Measurements from ENCODE around the gene FRMD4B. TPM values are rescaled to one million over a fixed set of nuclear protein-coding genes. Genes with fewer than 3 reads are reported as not detected.
A peak's percentile ranks its signal among the peaks of the same experiment; 100 is the strongest.

FRMD4B gene
- total and polyA plus RNA-seq, 2 donors (not counting 1 experiment from before 2014, with no cell fraction given) = 0.86 to 1.2 TPM

GRCh38 chr3:69241769-69242168, 144.1 kb downstream of the FRMD4B start:
- H2AFZ ChIP-seq (ENCODE audit: low read length) = no peak overlapping the region
- TF ChIP-seq CTCF (conservative IDR thresholded peaks at IDR 0.05 in 1 of 2, IDR thresholded peaks at IDR 0.05 in 1 of 2; ENCODE audit: low read depth in 1 of 2, low read length in 2 of 2) (no peak), EZH2 (IDR thresholded peaks at IDR 0.05; ENCODE audit: low read length, missing control alignments) (no peak)
- DNase-seq (ENCODE audit: low read depth in 2 of 2) = no peak
- no peak overlapping the region for H3K27ac ChIP-seq (ENCODE audit: insufficient read depth, low read length)
- H3K36me3 ChIP-seq (ENCODE audit: control insufficient read depth, insufficient read depth, low read length) = no peaks in the 10 kb centered on the region
- no peaks in the 10 kb centered on the region for H3K9me3 ChIP-seq (ENCODE audit: control insufficient read depth, insufficient read depth, low read depth, low read length)
- no peaks in the 10 kb centered on the region for H3K79me2 ChIP-seq (ENCODE audit: control insufficient read depth, insufficient read depth, low read length)
- H3K27me3 ChIP-seq (ENCODE audit: control insufficient read depth, insufficient read depth, low read length) = peaks cover 6% of the 10 kb centered on the region
- no peak overlapping the region for H3K9ac ChIP-seq (ENCODE audit: insufficient read depth, low read length)
- H4K20me1 ChIP-seq (ENCODE audit: control insufficient read depth, extremely low read depth, insufficient read depth, low read length) = no peaks in the 10 kb centered on the region
- no peak overlapping the region for H3K4me2 ChIP-seq (ENCODE audit: extremely low read depth, insufficient read depth, low read length)
- H3K4me1 ChIP-seq (ENCODE audit: control insufficient read depth, extremely low read depth, insufficient read depth, low read length) = peaks cover 2% of the 10 kb centered on the region
- no peak overlapping the region for H3K4me3 ChIP-seq (replicated peaks in 1 of 4; ENCODE audit: control extremely low read depth in 1 of 4, insufficient read depth in 1 of 4, low read depth in 3 of 4, low read length in 4 of 4)

GRCh38 chr3:69240651-69241568, 145.0 kb downstream of the FRMD4B start:
- H3K79me2 ChIP-seq (ENCODE audit: control insufficient read depth, insufficient read depth, low read length) = no peaks in the 10 kb centered on the region
- no peaks in the 10 kb centered on the region for H3K9me3 ChIP-seq (ENCODE audit: control insufficient read depth, insufficient read depth, low read depth, low read length)
- H3K9ac ChIP-seq (ENCODE audit: insufficient read depth, low read length) = no peak overlapping the region
- no peak overlapping the region for H3K27ac ChIP-seq (ENCODE audit: insufficient read depth, low read length)
- no peak overlapping the region for H3K4me2 ChIP-seq (ENCODE audit: extremely low read depth, insufficient read depth, low read length)
- peaks cover 2% of the 10 kb centered on the region for H3K4me1 ChIP-seq (ENCODE audit: control insufficient read depth, extremely low read depth, insufficient read depth, low read length)
- TF ChIP-seq EZH2 (IDR thresholded peaks at IDR 0.05; ENCODE audit: low read length, missing control alignments) (no peak), CTCF (conservative IDR thresholded peaks at IDR 0.05 in 1 of 2, IDR thresholded peaks at IDR 0.05 in 1 of 2; ENCODE audit: low read depth in 1 of 2, low read length in 2 of 2) (no peak)
- no peak overlapping the region for H2AFZ ChIP-seq (ENCODE audit: low read length)
- H3K4me3 ChIP-seq (replicated peaks in 1 of 4; ENCODE audit: control extremely low read depth in 1 of 4, insufficient read depth in 1 of 4, low read depth in 3 of 4, low read length in 4 of 4) = no peak overlapping the region
- DNase-seq (ENCODE audit: low read depth in 2 of 2) = peak in 1 of 2 donors; percentile 68
- no peaks in the 10 kb centered on the region for H4K20me1 ChIP-seq (ENCODE audit: control insufficient read depth, extremely low read depth, insufficient read depth, low read length)
- H3K36me3 ChIP-seq (ENCODE audit: control insufficient read depth, insufficient read depth, low read length) = no peaks in the 10 kb centered on the region
- peaks cover 2% of the 10 kb centered on the region for H3K27me3 ChIP-seq (ENCODE audit: control insufficient read depth, insufficient read depth, low read length)

- Histone ChIP-seq H3K27ac (ENCODE audit: insufficient read depth, low read length) (no peak overlapping the region), H4K20me1 (ENCODE audit: control insufficient read depth, extremely low read depth, insufficient read depth, low read length) (no peaks in the 10 kb centered on the region), H3K27me3 (ENCODE audit: control insufficient read depth, insufficient read depth, low read length) (peaks cover 2% of the 10 kb centered on the region), H3K36me3 (ENCODE audit: control insufficient read depth, insufficient read depth, low read length) (no peaks in the 10 kb centered on the region), H3K9me3 (ENCODE audit: control insufficient read depth, insufficient read depth, low read depth, low read length) (no peaks in the 10 kb centered on the region), H3K4me1 (ENCODE audit: control insufficient read depth, extremely low read depth, insufficient read depth, low read length) (peaks cover 2% of the 10 kb centered on the region), H3K9ac (ENCODE audit: insufficient read depth, low read length) (no peak overlapping the region), H2AFZ (ENCODE audit: low read length) (no peak overlapping the region), H3K4me2 (ENCODE audit: extremely low read depth, insufficient read depth, low read length) (no peak overlapping the region), H3K4me3 (replicated peaks in 1 of 4; ENCODE audit: control extremely low read depth in 1 of 4, insufficient read depth in 1 of 4, low read depth in 3 of 4, low read length in 4 of 4) (no peak overlapping the region), H3K79me2 (ENCODE audit: control insufficient read depth, insufficient read depth, low read length) (no peaks in the 10 kb centered on the region)
- TF ChIP-seq CTCF (conservative IDR thresholded peaks at IDR 0.05 in 1 of 2, IDR thresholded peaks at IDR 0.05 in 1 of 2; ENCODE audit: low read depth in 1 of 2, low read length in 2 of 2) = no peak
- TF ChIP-seq EZH2 (IDR thresholded peaks at IDR 0.05; ENCODE audit: low read length, missing control alignments) = no peak
- no peak for DNase-seq (ENCODE audit: low read depth in 2 of 2)
These were observed 146.8 kb downstream of the FRMD4B start for GRCh38 chr3:69239063-69239462.
